SK-N-SH (cell line): ENCODE results near the gene FLT3LG. TPM values are rescaled to one million over a fixed set of nuclear protein-coding genes. Genes with fewer than 3 reads are reported as not detected.

Experiments used
- CTCF ChIA-PET: fragments of 300-600, 350-600 bp; formaldehyde crosslinking; extraction: SDS; loops from one replicate; lab custom pipeline; 2021; lab: Yijun Ruan, JAX
- POLR2A ChIA-PET: fragments of 350-600 bp; sonication (Branson Sonifier 250); formaldehyde crosslinking; extraction: SDS; loops from one replicate; lab custom pipeline; 2020; ENCODE audit warnings: antibody characterized with exemption, inconsistent platforms; lab: Yijun Ruan, JAX
- DNase-seq: peaks from one replicate; pipeline ENCODE4 v3.0.0; 2012
- H2AFZ ChIP-seq: fragments of 200-600 bp; sonication (generic); 2 replicates; pipeline ENCODE4 v1.8.1; 2016; ENCODE audit warnings: antibody characterized with exemption, mild to moderate bottlenecking, low read depth
- H3F3A ChIP-seq: fragments of 200-600 bp; sonication (generic); replicated peaks from 2 replicates; pipeline ENCODE3; 2016; ENCODE audit warnings: antibody characterized with exemption, mild to moderate bottlenecking; ENCODE audit not compliant: insufficient read depth
- H3K27ac ChIP-seq, 2 experiments: fragments of 200-500 bp in 1 of 2; fragments of 200-600 bp in 1 of 2; sonication (Bioruptor generic) in 1 of 2; sonication (generic), shearing (Covaris generic) in 1 of 2; 2 replicates each; pipeline versions ENCODE4 v1.5.1 to v1.6.1; 2014 to 2016; ENCODE audit warnings: low read depth in 2 of 2, inconsistent platforms in 1 of 2, low read length in 1 of 2, mild to moderate bottlenecking in 1 of 2, mixed read lengths in 1 of 2
- H3K27me3 ChIP-seq: fragments of 200-600 bp; sonication (generic), shearing (Covaris generic); 2 replicates; pipeline ENCODE4 v1.6.1; 2016; ENCODE audit warnings: mixed run types; ENCODE audit not compliant: insufficient read depth
- H3K36me3 ChIP-seq, 2 experiments: fragments of 200-500 bp in 1 of 2; fragments of 200-600 bp in 1 of 2; sonication (Bioruptor generic) in 1 of 2; sonication (generic) in 1 of 2; replicated peaks in 1 of 2; 2 replicates each; pipeline versions ENCODE3 to v1.5.1; 2014 to 2016; ENCODE audit warnings: low read length in 1 of 2, mild to moderate bottlenecking in 1 of 2; ENCODE audit not compliant: insufficient read depth in 2 of 2, control insufficient read depth in 1 of 2
- H3K4me1 ChIP-seq, 2 experiments: fragments of 200-500 bp in 1 of 2; fragments of 200-600 bp in 1 of 2; sonication (Bioruptor generic) in 1 of 2; sonication (generic), shearing (Covaris generic) in 1 of 2; 2 replicates each; pipeline versions ENCODE4 v1.5.1 to v1.6.1; 2014 to 2016; ENCODE audit warnings: low read depth in 1 of 2, low read length in 1 of 2, mixed run types in 1 of 2; ENCODE audit not compliant: insufficient read depth in 2 of 2, control insufficient read depth in 1 of 2
- H3K4me2 ChIP-seq: fragments of 200-600 bp; sonication (generic), shearing (Covaris generic); 2 replicates; pipeline ENCODE4 v1.6.1; 2017; ENCODE audit warnings: mixed run types
- H3K4me3 ChIP-seq, 2 experiments: fragments of 200-500 bp in 1 of 2; fragments of 200-600 bp in 1 of 2; sonication (Bioruptor generic) in 1 of 2; sonication (generic), shearing (Covaris generic) in 1 of 2; 2 replicates each; pipeline versions ENCODE4 v1.5.1 to v1.8.1; 2014 to 2016; ENCODE audit warnings: low read depth in 2 of 2, inconsistent platforms in 1 of 2, low read length in 1 of 2, mild to moderate bottlenecking in 1 of 2, mixed read lengths in 1 of 2, moderate library complexity in 1 of 2
- H3K79me2 ChIP-seq: fragments of 200-600 bp; sonication (generic); 2 replicates; pipeline ENCODE4 v1.8.1; 2017; ENCODE audit warnings: mild to moderate bottlenecking; ENCODE audit not compliant: insufficient read depth
- H3K9ac ChIP-seq: fragments of 200-600 bp; sonication (generic); 2 replicates; pipeline ENCODE4 v1.6.1; 2017; ENCODE audit warnings: mixed run types
- H3K9me2 ChIP-seq: fragments of 200-600 bp; sonication (generic); 2 replicates; pipeline ENCODE4 v1.6.1; 2017; ENCODE audit warnings: mixed run types
- H3K9me3 ChIP-seq: fragments of 200-600 bp; sonication (generic); 2 replicates; pipeline ENCODE4 v1.6.1; 2017; ENCODE audit warnings: mixed run types, mild to moderate bottlenecking, moderate library complexity
- H4K20me1 ChIP-seq: fragments of 200-600 bp; sonication (generic); 2 replicates; pipeline ENCODE4 v1.6.1; 2017; ENCODE audit warnings: mild to moderate bottlenecking, mixed run types; ENCODE audit not compliant: insufficient read depth
- CHD2 ChIP-seq: fragments of 150-350 bp; IDR thresholded peaks from 2 replicates; pipeline ENCODE4 v1.6.1; 2018; ENCODE audit warnings: low read length; ENCODE audit not compliant: partially characterized antibody
- ELF1 ChIP-seq: IDR thresholded peaks from 2 replicates; pipeline ENCODE4 v1.4.0; 2012
- EZH2phosphoT487 ChIP-seq: fragments of 200-600 bp; sonication (generic); IDR thresholded peaks from 2 replicates; pipeline ENCODE4 v1.6.1; 2017; ENCODE audit warnings: low read depth, mixed run types, mild to moderate bottlenecking, antibody characterized with exemption, moderate library complexity, borderline replicate concordance
- FOXJ3 ChIP-seq: sonication (generic); formaldehyde crosslinking; IDR thresholded peaks from 2 replicates; pipeline ENCODE4 v1.5.1; 2020; ENCODE audit warnings: mild to moderate bottlenecking, missing genetic modification reagents
- FOXM1 ChIP-seq: IDR thresholded peaks from 2 replicates; pipeline ENCODE4 v1.4.0; 2012; ENCODE audit warnings: low read depth, mild to moderate bottlenecking
- GABPA ChIP-seq: IDR thresholded peaks from 2 replicates; pipeline ENCODE4 v1.4.0; 2012; ENCODE audit warnings: low read depth, mild to moderate bottlenecking
- GATA2 ChIP-seq: sonication (generic); formaldehyde crosslinking; IDR thresholded peaks from 2 replicates; pipeline ENCODE4 v1.5.0; 2020; ENCODE audit warnings: mild to moderate bottlenecking, missing genetic modification reagents
- JUND ChIP-seq: IDR thresholded peaks from 2 replicates; pipeline ENCODE4 v1.4.0; 2012
- MEF2A ChIP-seq: IDR thresholded peaks from 2 replicates; pipeline ENCODE4 v1.4.0; 2012; ENCODE audit warnings: low read depth, borderline replicate concordance
- RCOR1 ChIP-seq: fragments of 150-350 bp; IDR thresholded peaks from 2 replicates; pipeline ENCODE4 v1.6.1; 2017; ENCODE audit warnings: antibody characterized with exemption, low read length
- RXRA ChIP-seq: IDR thresholded peaks from 2 replicates; pipeline ENCODE4 v1.4.0; 2012; ENCODE audit warnings: low read depth, mild to moderate bottlenecking, borderline replicate concordance
- SMC3 ChIP-seq: IDR thresholded peaks from 2 replicates; pipeline ENCODE4 v1.6.1; 2012; ENCODE audit warnings: low read depth, low read length, improper control_type of control experiment
- TAF1 ChIP-seq: IDR thresholded peaks from 2 replicates; pipeline ENCODE4 v1.6.1; 2012; ENCODE audit warnings: low read depth, mild to moderate bottlenecking, low read length, moderate library complexity, borderline replicate concordance
- TCF12 ChIP-seq: IDR thresholded peaks from 2 replicates; pipeline ENCODE4 v1.4.0; 2012
- YY1 ChIP-seq: IDR thresholded peaks from 2 replicates; pipeline ENCODE4 v1.4.0; 2012; ENCODE audit warnings: low read depth, mild to moderate bottlenecking
- WGBS: methylation state at CpG from one replicate; pipeline ENCODE4 v1.1.6; 2017; ENCODE audit warnings: low lambda C conversion rate; 5-methylcytosine and 5-hydroxymethylcytosine counted together
- polyA plus RNA-seq, 3 experiments: library from polyadenylated mRNA; depleted of rRNA; stranded (reverse); fragments of >200 nt; gene quantifications; 2 replicates each; pipeline ENCODE4 v1.2.3, GENCODE V29; 2012
- TF ChIP-seq, protein P1 (sequence below): IDR thresholded peaks from 2 replicates; pipeline ENCODE4 v1.6.1; 2012; ENCODE audit warnings: mild to moderate bottlenecking, low read depth, low read length, moderate library complexity
- TF ChIP-seq, protein P2 (sequence below): IDR thresholded peaks from 2 replicates; pipeline ENCODE4; 2012
- TF ChIP-seq, protein P3 (sequence below): IDR thresholded peaks from 2 replicates; pipeline ENCODE4 v1.4.0; 2012; ENCODE audit warnings: low read depth, borderline replicate concordance
- TF ChIP-seq, protein P4 (sequence below): fragments of 200-600 bp; sonication (generic); IDR thresholded peaks from 2 replicates; pipeline ENCODE4 v1.6.1; 2017; ENCODE audit warnings: antibody characterized with exemption, mild to moderate bottlenecking, moderate library complexity
- TF ChIP-seq, protein P5 (sequence below): IDR thresholded peaks from 2 replicates; pipeline ENCODE4 v1.4.0; 2012; ENCODE audit warnings: low read depth, borderline replicate concordance

The FLT3LG gene
- polyA plus RNA-seq, 1 of the 3 experiments (the other 2 are of a cell fraction): 6.4 TPM

DNA sequence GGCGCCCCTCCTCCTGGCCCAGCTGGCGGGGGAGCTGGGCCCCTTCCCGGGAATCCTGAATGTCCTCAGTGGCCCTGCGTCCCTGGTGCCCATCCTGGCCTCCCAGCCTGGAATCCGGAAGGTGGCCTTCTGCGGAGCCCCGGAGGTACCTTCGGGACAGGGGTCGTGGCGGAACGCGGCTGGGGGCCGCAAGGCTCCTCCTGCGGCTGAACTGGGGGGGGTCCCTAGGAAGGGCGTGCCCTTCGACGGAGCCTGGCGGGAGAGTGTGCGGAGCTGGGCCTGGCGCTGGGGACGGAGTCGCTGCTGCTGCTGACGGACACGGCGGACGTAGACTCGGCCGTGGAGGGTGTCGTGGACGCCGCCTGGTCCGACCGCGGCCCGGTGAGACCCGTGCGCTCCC lies 12.4 kb upstream of the FLT3LG start:
- Histone ChIP-seq H3K9ac (no peak overlapping the region), H2AFZ (no peak overlapping the region), H3K4me1 (peaks cover 0 to 2% of the 10 kb centered on the region in 2 experiments; a peak in 1 of 4 replicates), H3K27ac (no peak overlapping the region), H3K9me3 (no peaks in the 10 kb centered on the region), H3F3A (peaks cover 3% of the 10 kb centered on the region), H3K4me2 (no peak overlapping the region), H3K36me3 (no peaks in the 10 kb centered on the region), H3K4me3 (no peak overlapping the region), H4K20me1 (no peaks in the 10 kb centered on the region), H3K9me2 (no peaks in the 10 kb centered on the region), H3K27me3 (no peaks in the 10 kb centered on the region), H3K79me2 (peaks cover 3% of the 10 kb centered on the region; the same call in 1 of the 2 replicates)
- TF ChIP-seq, protein P1, sequence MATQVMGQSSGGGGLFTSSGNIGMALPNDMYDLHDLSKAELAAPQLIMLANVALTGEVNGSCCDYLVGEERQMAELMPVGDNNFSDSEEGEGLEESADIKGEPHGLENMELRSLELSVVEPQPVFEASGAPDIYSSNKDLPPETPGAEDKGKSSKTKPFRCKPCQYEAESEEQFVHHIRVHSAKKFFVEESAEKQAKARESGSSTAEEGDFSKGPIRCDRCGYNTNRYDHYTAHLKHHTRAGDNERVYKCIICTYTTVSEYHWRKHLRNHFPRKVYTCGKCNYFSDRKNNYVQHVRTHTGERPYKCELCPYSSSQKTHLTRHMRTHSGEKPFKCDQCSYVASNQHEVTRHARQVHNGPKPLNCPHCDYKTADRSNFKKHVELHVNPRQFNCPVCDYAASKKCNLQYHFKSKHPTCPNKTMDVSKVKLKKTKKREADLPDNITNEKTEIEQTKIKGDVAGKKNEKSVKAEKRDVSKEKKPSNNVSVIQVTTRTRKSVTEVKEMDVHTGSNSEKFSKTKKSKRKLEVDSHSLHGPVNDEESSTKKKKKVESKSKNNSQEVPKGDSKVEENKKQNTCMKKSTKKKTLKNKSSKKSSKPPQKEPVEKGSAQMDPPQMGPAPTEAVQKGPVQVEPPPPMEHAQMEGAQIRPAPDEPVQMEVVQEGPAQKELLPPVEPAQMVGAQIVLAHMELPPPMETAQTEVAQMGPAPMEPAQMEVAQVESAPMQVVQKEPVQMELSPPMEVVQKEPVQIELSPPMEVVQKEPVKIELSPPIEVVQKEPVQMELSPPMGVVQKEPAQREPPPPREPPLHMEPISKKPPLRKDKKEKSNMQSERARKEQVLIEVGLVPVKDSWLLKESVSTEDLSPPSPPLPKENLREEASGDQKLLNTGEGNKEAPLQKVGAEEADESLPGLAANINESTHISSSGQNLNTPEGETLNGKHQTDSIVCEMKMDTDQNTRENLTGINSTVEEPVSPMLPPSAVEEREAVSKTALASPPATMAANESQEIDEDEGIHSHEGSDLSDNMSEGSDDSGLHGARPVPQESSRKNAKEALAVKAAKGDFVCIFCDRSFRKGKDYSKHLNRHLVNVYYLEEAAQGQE: no peak
- TF ChIP-seq FOXM1: no peak
- no peak for TF ChIP-seq RCOR1
- TF ChIP-seq, protein P2, sequence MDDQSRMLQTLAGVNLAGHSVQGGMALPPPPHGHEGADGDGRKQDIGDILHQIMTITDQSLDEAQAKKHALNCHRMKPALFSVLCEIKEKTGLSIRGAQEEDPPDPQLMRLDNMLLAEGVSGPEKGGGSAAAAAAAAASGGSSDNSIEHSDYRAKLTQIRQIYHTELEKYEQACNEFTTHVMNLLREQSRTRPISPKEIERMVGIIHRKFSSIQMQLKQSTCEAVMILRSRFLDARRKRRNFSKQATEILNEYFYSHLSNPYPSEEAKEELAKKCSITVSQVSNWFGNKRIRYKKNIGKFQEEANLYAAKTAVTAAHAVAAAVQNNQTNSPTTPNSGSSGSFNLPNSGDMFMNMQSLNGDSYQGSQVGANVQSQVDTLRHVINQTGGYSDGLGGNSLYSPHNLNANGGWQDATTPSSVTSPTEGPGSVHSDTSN: no peak
- TF ChIP-seq RXRA: no peak
- no peak for TF ChIP-seq TAF1
- no peak for TF ChIP-seq MEF2A
- TF ChIP-seq GABPA: no peak
- no peak for TF ChIP-seq JUND
- TF ChIP-seq ELF1: no peak
- TF ChIP-seq, protein P3, sequence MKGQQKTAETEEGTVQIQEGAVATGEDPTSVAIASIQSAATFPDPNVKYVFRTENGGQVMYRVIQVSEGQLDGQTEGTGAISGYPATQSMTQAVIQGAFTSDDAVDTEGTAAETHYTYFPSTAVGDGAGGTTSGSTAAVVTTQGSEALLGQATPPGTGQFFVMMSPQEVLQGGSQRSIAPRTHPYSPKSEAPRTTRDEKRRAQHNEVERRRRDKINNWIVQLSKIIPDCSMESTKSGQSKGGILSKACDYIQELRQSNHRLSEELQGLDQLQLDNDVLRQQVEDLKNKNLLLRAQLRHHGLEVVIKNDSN: no peak
- no peak for TF ChIP-seq CHD2
- TF ChIP-seq, protein P4, sequence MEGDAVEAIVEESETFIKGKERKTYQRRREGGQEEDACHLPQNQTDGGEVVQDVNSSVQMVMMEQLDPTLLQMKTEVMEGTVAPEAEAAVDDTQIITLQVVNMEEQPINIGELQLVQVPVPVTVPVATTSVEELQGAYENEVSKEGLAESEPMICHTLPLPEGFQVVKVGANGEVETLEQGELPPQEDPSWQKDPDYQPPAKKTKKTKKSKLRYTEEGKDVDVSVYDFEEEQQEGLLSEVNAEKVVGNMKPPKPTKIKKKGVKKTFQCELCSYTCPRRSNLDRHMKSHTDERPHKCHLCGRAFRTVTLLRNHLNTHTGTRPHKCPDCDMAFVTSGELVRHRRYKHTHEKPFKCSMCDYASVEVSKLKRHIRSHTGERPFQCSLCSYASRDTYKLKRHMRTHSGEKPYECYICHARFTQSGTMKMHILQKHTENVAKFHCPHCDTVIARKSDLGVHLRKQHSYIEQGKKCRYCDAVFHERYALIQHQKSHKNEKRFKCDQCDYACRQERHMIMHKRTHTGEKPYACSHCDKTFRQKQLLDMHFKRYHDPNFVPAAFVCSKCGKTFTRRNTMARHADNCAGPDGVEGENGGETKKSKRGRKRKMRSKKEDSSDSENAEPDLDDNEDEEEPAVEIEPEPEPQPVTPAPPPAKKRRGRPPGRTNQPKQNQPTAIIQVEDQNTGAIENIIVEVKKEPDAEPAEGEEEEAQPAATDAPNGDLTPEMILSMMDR: no peak
- TF ChIP-seq EZH2phosphoT487: no peak
- no peak for TF ChIP-seq TCF12
- no peak for TF ChIP-seq GATA2
- TF ChIP-seq, protein P5, sequence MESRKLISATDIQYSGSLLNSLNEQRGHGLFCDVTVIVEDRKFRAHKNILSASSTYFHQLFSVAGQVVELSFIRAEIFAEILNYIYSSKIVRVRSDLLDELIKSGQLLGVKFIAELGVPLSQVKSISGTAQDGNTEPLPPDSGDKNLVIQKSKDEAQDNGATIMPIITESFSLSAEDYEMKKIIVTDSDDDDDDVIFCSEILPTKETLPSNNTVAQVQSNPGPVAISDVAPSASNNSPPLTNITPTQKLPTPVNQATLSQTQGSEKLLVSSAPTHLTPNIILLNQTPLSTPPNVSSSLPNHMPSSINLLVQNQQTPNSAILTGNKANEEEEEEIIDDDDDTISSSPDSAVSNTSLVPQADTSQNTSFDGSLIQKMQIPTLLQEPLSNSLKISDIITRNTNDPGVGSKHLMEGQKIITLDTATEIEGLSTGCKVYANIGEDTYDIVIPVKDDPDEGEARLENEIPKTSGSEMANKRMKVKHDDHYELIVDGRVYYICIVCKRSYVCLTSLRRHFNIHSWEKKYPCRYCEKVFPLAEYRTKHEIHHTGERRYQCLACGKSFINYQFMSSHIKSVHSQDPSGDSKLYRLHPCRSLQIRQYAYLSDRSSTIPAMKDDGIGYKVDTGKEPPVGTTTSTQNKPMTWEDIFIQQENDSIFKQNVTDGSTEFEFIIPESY: no peak
- no peak for TF ChIP-seq YY1
- TF ChIP-seq FOXJ3 (CRISPR knock-in tag): no peak
- TF ChIP-seq SMC3: no peak
- CTCF ChIA-PET: interaction anchor here (0.6 to 0.7 kb wide), 2 partner anchors 12 to 415 kb away, joined by 3 to 5 read pairs; partner anchors contain the start of gene AKT1S1
- WGBS: 96% methylated on average over 24 of the region's 37 CpGs
- POLR2A ChIA-PET: no interaction called here
- no peak for DNase-seq
